GM04504 (cell line): ENCODE results near the gene LRTM2.

Experiments used
- DNase-seq: peaks from one replicate; pipeline ENCODE4 v3.0.0-alpha.2; 2012; ENCODE audit warnings: low read depth

Gene LRTM2

GRCh38 chr12:1865284-1865866 is 45.0 kb downstream of the LRTM2 start:
- no peak for DNase-seq

- no peak for DNase-seq
These were observed 48.8 kb downstream of the LRTM2 start for GRCh38 chr12:1869145-1869544.

DNA sequence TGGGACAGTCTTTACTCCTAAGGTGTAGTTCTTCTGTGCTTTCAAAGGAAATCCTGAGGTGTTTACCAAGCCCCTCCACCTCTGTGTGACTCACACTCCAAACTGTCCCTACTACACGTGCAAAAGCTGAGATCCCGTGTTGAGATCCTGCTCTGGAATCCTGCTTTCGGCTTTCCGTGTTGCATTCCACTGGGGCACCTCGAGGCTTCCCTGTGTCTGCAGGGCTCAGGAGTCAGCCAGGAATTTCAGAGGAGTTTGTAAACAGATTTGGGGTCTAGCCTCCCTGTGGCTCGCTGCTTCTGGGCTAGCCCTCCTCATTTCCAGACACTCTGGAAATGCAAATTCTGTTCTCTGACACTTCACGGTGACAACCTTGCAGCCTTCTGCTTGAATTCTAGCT is 49.7 kb downstream of the LRTM2 start:
- DNase-seq = no peak

GRCh38 chr12:1870998-1871917 is 50.9 kb downstream of the LRTM2 start:
- no peak for DNase-seq

GRCh38 chr12:1872001-1872400 is 51.6 kb downstream of the LRTM2 start:
- no peak for DNase-seq

- DNase-seq = no peak
These were observed 52.1 kb downstream of the LRTM2 start for GRCh38 chr12:1872448-1872847.

- no peak for DNase-seq
These were observed 53.5 kb downstream of the LRTM2 start for GRCh38 chr12:1873531-1874510.

- DNase-seq = no peak
These were observed 55.2 kb downstream of the LRTM2 start for GRCh38 chr12:1875608-1876007.

DNA sequence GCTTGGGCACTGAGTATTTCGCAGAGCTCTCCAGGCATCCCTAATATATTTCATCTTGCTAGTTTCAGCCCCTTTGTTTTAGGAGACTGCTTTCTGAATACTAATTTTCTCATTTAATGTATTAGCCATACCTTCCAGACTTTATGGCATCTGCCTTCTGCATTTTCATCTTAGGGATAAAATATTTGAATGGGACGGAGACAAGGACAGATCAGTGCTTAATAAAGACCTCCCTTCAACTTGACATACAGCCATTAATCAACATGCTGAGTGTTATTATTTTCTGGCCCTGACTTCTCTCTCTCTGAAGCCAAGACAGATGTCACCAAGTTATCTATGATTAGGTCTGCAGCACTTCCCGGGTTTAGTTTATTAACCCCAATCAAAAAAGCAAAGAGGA is 55.7 kb downstream of the LRTM2 start:
- DNase-seq = no peak

GRCh38 chr12:1877169-1877878 is 57.0 kb downstream of the LRTM2 start:
- no peak for DNase-seq

DNA sequence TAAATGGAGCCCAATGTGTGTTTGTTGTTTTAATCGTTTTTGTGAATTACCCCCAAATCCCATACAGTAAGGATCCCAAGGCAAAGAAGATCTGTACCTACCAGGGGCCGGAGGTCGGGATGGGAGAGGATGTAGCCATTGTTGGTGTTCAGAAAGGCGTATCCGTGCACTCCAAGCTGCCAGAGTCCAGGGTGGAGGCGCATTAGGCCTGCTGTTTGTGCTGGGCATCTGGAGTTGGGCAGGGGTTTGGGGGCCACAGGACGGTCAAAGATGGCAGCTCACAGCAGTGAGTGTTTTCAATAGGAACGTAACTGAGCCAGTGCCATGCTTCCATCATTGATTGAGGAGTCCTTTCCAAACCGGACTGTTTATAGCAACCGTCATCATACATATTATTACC is 57.8 kb downstream of the LRTM2 start:
- DNase-seq = no peak

- no peak for DNase-seq
These were observed 58.3 kb downstream of the LRTM2 start for GRCh38 chr12:1878695-1879094.

- no peak for DNase-seq
These were observed 59.3 kb downstream of the LRTM2 start for GRCh38 chr12:1879633-1880032.

DNA sequence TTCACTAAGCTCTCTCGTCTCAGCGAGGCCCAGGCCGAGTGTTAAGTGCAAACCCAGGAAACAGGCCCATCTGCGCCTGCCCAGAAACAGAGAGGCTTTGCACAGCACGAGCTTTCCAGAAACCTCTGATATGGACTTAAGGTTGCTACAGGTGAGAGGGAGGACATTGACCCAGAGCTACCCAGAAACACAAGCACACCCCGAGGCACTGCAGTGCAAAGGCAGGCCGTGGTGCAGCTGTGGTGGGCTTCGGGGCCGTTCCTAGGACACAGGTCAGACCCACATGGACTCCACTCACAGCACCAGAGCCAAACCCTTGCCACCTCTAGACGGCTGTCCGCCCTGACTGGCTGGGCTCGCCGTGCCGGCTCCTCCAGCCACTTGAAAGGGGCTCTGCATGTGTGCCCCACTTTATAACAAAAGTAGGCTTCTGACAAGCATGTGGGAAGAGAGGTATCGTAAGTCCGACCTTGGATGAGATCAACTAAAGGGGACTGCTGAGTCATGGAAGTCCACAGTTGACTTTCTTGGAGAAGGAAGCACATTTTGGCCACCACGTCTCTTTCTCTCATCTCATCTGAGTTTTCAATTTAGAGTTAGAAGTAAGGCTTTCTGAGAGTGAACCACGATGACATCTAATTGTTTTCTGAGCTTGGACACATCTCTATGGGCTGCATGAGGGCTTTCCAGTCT is 59.9 kb downstream of the LRTM2 start:
- DNase-seq = no peak

DNA sequence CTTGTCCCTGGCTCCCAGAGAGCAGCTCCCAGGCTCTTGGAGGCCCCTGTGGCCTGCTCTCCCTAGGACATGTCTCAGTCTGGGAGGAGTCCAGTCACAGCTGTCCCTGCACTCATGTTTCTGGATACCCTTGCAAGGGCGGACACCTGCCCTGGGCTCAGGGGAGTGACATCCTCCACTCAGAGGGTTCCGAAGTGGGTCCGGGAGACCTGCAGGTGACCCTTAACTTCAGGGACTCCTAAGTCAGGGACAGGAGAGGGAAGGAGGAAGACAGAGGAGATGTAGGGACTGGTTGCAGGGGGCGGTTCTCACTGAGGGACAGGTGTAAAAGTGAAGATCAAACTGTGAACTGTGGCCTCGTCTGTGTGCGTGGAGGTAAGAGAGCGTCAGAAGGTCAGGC is 60.5 kb downstream of the LRTM2 start:
- DNase-seq = no peak

DNA sequence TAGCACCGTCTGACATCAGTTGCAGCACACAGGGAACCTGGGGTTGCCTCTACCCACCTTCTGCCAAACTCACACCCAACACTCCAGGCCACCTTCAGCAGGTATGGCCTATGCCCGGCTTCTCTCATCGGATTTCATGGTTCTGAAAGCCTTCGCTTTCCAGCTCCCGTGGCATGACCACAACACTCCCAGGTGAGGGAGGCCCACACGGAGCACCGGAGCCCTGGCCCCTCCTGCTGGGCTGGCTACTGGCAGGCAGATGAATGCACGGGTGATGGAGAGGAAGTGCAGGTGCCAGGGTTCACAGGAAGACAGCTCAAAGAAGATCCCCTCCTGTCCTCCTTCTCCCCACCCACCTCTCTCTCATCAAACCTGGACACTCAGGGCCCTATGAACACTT is 60.9 kb downstream of the LRTM2 start:
- DNase-seq = no peak

- DNase-seq = no peak
These were observed 61.6 kb downstream of the LRTM2 start for GRCh38 chr12:1881936-1882335.

DNA sequence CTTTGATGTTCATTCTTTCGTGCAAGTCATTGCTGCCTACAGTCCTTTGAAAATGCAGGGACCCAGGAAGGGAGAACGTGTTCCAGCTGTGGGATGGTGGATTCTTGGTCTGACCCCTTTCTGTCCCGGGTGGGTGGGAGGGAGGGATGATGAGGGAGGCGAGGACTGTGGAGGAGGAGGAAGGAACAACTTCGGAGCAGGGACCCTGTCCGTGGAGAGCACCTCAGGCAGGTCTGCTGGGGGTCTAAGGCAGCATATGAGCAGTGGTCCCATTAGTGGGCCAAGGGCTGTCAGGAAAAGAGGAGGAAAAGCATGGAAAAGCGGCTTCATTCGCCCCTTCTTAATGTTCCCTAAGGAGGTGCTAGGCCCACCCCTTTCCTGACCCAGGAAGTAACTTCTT is 62.0 kb downstream of the LRTM2 start:
- DNase-seq = no peak

- DNase-seq = no peak
These were observed 62.6 kb downstream of the LRTM2 start for GRCh38 chr12:1882850-1883470.

GRCh38 chr12:1883513-1883912 is 63.1 kb downstream of the LRTM2 start:
- no peak for DNase-seq

DNA sequence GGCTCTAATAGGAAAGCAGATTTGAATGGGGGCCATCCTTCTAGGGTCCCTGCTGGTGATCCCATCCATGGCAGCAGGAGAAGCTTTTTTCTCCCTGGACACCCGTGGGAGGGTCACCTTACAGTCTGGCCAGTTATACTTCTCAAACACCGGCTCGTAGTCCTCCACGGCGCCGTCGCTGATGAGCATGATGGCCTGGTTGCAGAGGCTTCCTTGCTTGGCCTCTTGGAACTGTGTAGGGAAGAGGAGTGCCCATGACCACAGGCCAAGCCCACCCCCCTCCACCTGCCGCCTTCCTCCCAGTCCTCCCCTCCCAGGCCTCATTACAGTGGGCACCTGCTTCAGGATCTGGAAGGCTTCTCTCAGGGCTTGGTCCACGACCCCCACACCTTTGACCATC is 64.3 kb downstream of the LRTM2 start:
- no peak for DNase-seq
